Activated T-cell treated with anti-CD3 and anti-CD28 coated beads, Interleukin-2, amount 50 U/mL, for 4 hours (primary cell): ENCODE results near the gene CADPS2. TPM values are rescaled to one million over a fixed set of nuclear protein-coding genes. Genes with fewer than 3 reads are reported as not detected.
"Not testable (repeated sequence)": the region's sequence is repeated elsewhere in the genome, so short reads cannot be mapped to it uniquely, and the experiment has no call there.

Experiments
- ATAC-seq, 2 donors: fragments of 200-7000 bp; cut with Tn5 transposase; one replicate each; pipeline ENCODE4 v1.10.0; 2021
- DNase-seq: peaks from one replicate; pipeline ENCODE4 v3.0.0-alpha.2; 2020
- H3K27me3 Mint-ChIP-seq: one replicate; pipeline ENCODE4 v1.8.0; 2021; ENCODE audit warnings: low read depth, mixed read lengths
- H3K36me3 Mint-ChIP-seq: one replicate; pipeline ENCODE4 v1.8.0; 2022; ENCODE audit warnings: mixed read lengths; ENCODE audit not compliant: insufficient read depth
- H3K4me1 Mint-ChIP-seq: one replicate; pipeline ENCODE4 v1.8.0; 2021; ENCODE audit warnings: low read depth, mixed read lengths
- H3K4me3 Mint-ChIP-seq: one replicate; pipeline ENCODE4 v1.8.0; 2021; ENCODE audit warnings: mild to moderate bottlenecking, moderate library complexity, mixed read lengths
- H3K9me3 Mint-ChIP-seq: one replicate; pipeline ENCODE4 v1.8.0; 2021; ENCODE audit warnings: mixed read lengths
- total RNA-seq, 3 donors: library from RNA; stranded (reverse); gene quantifications; one replicate each; pipeline ENCODE4 v1.2.1, GENCODE V29; 2021

Gene CADPS2
- total RNA-seq, 3 donors from 2014 or later = 0.11 to 0.18 (median 0.16) TPM

DNA sequence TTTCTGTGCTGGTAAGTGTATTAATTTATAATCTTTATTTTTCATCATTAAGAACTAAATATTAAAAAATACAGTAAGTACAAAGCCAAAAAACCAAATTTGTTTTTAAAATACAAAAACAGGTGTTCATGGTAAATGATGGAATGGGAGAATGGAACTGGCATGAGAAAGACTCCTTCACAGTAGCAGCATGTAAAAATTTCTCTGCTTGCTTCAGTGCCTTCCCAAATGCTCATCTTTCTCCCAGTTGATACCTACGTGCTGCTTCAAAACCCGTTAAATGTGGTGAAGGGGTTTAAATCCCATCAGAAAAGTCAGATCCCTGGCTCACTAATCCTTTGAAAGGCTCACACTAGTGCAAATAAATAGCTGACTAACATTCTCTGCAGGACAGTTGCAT lies 191.6 kb downstream of the CADPS2 start:
- no peaks in the 10 kb centered on the region for H3K36me3 Mint-ChIP-seq
- no peaks in the 10 kb centered on the region for H3K4me1 Mint-ChIP-seq
- H3K4me3 Mint-ChIP-seq = no peak overlapping the region
- ATAC-seq = no peak
- DNase-seq = no peak
- no peaks in the 10 kb centered on the region for H3K27me3 Mint-ChIP-seq
- H3K9me3 Mint-ChIP-seq = peaks cover 16% of the 10 kb centered on the region

DNA sequence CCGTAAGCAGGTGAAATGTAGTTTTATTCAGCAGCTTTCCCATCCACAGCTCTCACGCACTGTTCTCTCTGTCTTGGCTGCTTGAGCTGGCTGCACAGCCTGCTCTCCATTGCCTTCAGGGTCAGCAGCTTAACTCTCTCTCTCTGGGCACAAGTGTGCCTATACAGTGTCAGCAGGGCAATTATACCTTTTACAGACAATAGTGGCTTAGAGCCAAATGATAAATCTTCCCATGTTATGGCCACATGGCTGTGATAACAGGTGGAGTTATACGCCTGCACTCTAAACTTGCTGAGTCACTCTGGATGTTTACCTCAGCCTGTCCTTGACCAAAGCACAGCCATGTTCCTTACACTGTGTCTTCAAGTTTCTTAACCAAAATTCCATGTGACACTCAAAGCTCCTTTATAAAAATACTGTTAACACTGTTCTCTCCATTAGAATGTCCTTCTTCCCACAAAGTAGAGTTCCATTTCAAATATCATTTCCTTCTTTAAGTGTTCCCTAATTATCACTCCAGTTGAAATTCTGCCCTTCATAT lies 193.4 kb downstream of the CADPS2 start:
- H3K27me3 Mint-ChIP-seq = no peaks in the 10 kb centered on the region
- ATAC-seq = no peak

DNA sequence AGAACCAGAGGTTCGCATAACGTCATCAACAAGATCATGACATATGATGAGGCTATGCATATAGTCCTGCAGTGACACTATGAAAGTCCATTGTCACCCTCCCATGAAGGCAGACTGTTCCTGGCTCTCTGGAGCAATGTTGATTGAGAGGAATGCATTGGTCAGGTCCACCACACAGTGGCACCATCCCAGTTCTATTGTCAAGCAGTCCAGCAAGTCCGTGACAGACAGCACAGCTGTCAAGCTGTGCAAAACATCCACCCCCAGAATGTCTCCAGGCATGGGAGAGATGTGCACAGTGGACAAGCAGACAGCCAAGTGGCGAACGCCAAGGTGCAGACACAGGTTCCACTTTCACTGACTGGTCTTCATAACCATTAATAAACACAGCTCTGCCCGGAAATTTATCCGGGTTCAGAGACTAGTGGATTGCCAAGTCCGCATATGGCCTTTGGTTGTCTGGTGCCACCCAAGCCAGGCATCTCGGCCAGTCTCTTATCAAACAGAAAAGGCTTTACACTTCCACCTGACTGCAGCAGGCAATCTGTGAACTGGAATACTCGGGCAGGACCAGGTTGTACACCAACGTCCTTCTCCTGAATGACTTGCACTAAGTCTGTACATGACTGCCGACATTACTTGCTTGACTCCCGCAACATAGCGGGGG lies 194.6 kb downstream of the CADPS2 start:
- Mint-ChIP-seq H3K4me3 (no peak overlapping the region), H3K36me3 (no peaks in the 10 kb centered on the region), H3K27me3 (no peaks in the 10 kb centered on the region), H3K4me1 (no peaks in the 10 kb centered on the region), H3K9me3 (peaks cover 16% of the 10 kb centered on the region)
- no peak for DNase-seq
- ATAC-seq = no peak

More for the DNA sequence above, 193.4 kb downstream of the CADPS2 start:
- Mint-ChIP-seq H3K4me3 (no peak overlapping the region), H3K36me3 (no peaks in the 10 kb centered on the region), H3K9me3 (peaks cover 16% of the 10 kb centered on the region), H3K4me1 (no peaks in the 10 kb centered on the region)
- DNase-seq = no peak

DNA sequence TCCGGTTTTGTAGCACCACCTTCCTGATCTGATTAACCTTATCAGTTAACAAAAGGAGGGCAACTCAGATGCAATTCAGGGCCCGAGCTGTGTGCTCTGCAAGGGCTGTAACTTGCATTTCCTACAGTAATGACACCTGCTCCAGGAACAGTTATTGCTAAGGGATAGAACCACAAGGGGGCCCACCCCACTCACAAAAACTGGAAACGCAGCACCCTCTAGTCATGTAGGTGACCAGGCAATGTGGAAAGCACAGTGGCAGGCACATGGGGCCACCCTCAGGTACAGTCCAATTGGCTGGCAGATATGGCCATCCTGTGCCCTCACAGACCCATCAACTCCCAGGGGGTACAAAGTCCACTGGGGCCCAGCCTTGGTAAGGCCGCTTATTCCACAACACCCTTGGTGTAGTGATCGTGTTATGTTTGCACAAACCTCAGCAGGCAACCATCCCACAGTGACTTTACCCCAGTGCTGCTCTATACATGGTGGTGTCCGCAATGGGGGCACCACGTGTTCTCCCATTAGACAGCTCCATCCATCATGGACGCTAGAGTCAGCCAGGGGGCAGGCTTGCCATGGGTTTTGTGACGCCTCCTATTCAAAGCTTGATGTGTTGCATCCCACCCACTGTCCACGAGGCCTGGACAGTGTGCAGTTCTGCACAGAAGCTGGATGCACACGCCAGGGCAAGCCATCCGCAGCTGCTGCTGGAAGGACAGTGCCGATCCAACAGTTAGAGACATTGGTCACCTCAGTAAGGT lies 196.7 kb downstream of the CADPS2 start:
- Mint-ChIP-seq H3K36me3 (no peaks in the 10 kb centered on the region), H3K27me3 (no peaks in the 10 kb centered on the region), H3K4me3 (no peak overlapping the region), H3K4me1 (no peaks in the 10 kb centered on the region), H3K9me3 (peaks cover 16% of the 10 kb centered on the region)
- ATAC-seq (peak in 1 of 2 donors; percentile 18), DNase-seq (no peak)

DNA sequence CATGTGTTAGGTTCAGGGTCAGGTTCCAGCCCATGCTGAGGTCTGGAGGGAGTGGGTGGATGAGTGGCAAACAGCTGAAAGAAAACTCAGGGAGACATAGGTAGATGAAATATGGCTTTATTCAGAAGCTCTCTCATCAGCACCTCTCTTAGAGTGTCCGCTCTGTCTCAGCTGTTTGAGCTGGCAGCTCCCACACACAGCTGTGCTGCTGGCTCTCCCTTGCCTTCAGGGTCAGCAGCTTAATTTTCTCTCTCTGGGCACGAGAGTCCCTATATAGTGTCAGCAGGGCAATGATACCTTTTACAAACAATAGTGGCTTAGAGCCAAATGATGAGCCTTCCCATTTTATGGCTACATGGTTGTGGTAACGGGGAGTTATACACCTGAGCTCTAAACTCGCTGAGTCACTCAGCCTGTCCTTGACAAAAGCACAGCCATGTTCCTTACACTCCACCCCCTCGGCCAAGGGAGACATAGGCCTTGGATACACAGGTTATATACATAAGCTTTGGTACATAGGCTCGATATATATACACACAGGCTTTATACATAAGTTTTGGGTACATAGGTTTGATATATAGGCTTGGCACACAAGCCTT lies 197.8 kb downstream of the CADPS2 start:
- H3K4me1 Mint-ChIP-seq = no peaks in the 10 kb centered on the region

DNA sequence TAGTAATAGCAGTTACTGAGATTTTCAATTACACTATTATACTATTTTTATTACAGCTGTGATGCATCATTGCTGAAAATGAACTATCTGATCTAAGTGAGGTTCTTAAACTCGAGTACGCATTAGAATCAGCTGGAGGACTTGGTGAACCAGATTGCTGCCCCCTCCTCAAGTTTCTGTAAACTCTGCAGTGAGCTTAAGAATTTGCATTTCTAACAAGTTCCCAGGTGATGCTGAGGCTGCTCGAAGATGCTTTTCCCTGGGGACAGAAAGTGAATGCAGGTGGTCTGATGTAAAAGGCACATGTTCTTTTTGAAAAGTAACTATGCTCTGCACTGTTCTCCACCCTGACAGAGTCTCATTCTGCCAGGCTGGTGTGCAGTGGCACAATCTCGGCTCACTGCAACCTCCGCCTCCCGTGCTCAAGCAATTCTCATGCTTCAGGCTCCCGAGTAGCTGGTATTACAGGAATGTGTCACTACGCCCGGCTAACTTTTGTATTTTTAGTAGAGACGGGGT lies 199.8 kb downstream of the CADPS2 start:
- peaks cover 3% of the 10 kb centered on the region for H3K9me3 Mint-ChIP-seq
- ATAC-seq (no peak), DNase-seq (no peak)
- no peak overlapping the region for H3K4me3 Mint-ChIP-seq
- H3K36me3 Mint-ChIP-seq = no peaks in the 10 kb centered on the region
- H3K27me3 Mint-ChIP-seq = no peaks in the 10 kb centered on the region
- H3K4me1 Mint-ChIP-seq = no peaks in the 10 kb centered on the region

More for the DNA sequence above, 197.8 kb downstream of the CADPS2 start:
- Mint-ChIP-seq H3K9me3 (peaks cover 10% of the 10 kb centered on the region), H3K36me3 (no peaks in the 10 kb centered on the region), H3K4me3 (no peak overlapping the region), H3K27me3 (no peaks in the 10 kb centered on the region)
- DNase-seq = no peak
- no peak for ATAC-seq

DNA sequence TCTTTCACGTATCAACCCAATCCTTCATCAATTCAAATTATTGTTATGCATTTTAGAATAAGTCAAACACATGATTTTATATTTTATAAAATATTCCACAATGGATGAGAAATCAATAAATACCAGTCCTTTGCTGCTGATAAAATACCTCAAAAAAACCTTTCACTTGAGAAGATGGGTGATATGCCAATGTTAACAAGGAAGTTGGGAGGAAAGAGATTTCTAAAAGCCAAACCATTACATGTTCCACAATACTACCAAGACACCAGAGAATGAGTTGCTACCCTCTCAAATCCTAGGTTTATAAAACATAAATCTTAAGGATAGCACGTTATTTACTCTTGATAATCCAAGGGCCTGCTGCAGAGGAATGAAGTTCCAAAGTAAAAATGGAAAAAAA lies 201.8 kb downstream of the CADPS2 start:
- H3K4me3 Mint-ChIP-seq = no peak overlapping the region
- H3K36me3 Mint-ChIP-seq = no peaks in the 10 kb centered on the region
- H3K4me1 Mint-ChIP-seq = no peaks in the 10 kb centered on the region
- DNase-seq (no peak), ATAC-seq (no peak)
- H3K27me3 Mint-ChIP-seq = no peaks in the 10 kb centered on the region
- peaks cover 2% of the 10 kb centered on the region for H3K9me3 Mint-ChIP-seq

DNA sequence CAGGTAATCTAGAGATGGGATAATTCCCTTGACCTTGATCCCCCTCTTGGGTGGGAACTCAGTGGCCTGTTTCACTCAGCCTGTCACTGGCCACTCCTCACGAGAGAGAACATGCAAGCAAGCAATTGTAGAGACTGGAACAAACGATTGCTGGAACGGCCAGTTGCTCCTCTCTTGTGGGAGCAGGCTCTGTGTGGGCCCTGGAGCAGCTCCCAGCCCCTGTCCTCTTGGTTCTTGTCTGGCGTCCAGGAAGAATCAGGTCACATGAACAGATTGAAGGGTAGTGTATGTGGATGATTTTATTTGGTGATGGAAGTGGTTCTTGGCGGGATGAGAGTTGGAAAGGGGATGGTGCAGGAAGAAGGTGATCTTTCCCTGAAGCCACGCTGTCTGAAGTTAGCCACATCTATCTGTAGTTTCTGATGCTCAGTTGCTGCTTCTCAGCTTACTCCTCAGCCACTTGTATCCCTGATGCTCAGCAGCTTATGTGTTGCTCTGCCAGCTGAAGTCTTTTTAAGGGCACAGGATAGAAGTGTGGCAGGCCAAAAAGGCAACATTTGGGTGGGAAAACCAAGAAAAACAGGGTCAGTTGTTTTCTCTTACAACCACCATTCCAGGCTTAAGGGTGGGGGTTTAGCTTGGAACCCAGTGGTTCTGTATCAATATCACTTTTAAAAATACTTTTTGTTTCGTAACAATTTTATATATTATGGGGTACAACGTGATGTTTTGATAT lies 203.3 kb downstream of the CADPS2 start:
- Mint-ChIP-seq H3K36me3 (no peaks in the 10 kb centered on the region), H3K27me3 (no peaks in the 10 kb centered on the region), H3K9me3 (peaks cover 4% of the 10 kb centered on the region), H3K4me1 (no peaks in the 10 kb centered on the region), H3K4me3 (no peak overlapping the region)
- ATAC-seq (no peak), DNase-seq (no peak)

DNA sequence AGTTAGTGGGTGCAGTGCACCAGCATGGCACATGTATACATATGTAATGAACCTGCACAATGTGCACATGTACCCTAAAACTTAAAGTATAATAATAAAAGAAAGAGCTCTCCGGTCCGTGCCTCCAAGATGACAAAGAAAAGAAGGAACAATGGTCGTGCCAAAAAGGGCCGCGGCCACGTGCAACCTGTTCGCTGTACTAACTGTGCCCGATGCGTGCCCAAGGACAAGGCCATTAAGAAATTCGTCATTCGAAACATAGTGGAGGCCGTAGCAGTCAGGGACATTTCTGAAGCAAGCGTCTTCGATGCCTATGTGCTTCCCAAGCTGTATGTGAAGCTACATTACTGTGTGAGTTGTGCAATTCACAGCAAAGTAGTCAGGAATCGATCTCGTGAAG lies 205.1 kb downstream of the CADPS2 start:
- H3K4me3 Mint-ChIP-seq, DNase-seq, H3K27me3 Mint-ChIP-seq, H3K4me1 Mint-ChIP-seq, H3K9me3 Mint-ChIP-seq, ATAC-seq, H3K36me3 Mint-ChIP-seq: not testable (repeated sequence)

DNA sequence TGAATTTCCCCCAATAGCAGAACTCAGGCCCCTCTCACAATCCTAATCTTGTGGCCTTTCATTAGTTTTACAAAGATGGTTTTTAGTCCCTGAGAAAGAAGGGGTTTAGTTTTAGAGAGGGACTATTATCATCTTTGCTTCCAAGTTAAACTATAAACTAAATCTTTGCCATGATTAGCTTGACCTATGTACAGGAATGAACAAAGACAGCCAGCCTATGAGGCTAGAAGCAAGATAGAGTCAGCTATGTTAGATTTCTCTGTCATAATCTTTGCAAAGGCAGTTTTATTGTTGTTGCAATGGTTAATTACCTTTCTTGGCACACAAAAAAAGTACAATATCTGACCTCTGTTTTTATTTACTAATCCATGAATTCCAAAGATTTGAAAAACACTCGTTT lies 206.4 kb downstream of the CADPS2 start:
- ATAC-seq (no peak), DNase-seq (no peak)
- no peaks in the 10 kb centered on the region for H3K36me3 Mint-ChIP-seq
- H3K27me3 Mint-ChIP-seq = no peaks in the 10 kb centered on the region
- no peaks in the 10 kb centered on the region for H3K4me1 Mint-ChIP-seq
- H3K9me3 Mint-ChIP-seq = peaks cover 4% of the 10 kb centered on the region
- H3K4me3 Mint-ChIP-seq = no peak overlapping the region

DNA sequence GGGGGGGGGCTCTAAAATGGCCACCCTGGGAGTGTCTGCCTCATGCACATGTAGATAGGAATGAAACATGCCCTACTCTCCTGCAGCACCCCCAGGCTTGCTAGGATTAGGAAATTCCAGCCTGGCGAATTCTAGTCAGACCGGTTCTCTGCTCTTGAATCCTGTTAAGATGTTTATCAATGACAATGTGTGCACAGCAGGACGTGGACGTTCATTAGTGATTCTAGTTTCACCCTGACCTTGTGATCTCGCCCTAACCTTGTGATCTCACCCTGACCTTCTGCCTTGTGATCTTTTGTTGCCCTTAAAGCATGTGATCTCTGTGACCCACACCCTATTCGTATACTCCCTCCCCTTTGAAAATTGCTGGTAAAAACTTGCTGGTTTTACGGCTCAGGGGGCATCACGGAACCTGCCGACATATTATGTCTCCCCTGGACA lies 207.0 kb downstream of the CADPS2 start:
- not testable (repeated sequence) for H3K4me3 Mint-ChIP-seq, DNase-seq, H3K36me3 Mint-ChIP-seq, H3K27me3 Mint-ChIP-seq, H3K4me1 Mint-ChIP-seq, H3K9me3 Mint-ChIP-seq, ATAC-seq

DNA sequence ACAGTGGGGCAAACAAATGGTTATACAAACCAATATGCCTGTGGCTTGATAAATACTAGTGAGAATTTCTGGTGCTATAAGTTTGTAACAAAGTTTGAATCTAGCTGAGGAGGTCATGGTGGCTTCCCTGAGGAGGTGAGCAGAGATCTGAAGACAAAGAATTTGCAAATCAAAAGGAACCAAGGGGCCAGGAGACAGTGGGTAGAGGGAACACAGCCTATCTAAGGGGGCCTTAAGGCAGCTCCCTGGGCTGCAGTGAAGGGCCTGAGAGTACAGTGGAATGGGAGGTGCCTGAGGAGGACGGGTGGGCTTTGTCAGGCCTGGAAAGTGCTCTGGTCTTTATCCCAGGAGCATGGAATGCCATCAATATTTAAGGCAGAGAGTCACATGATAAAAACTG lies 209.1 kb downstream of the CADPS2 start:
- H3K36me3 Mint-ChIP-seq = no peaks in the 10 kb centered on the region
- H3K4me3 Mint-ChIP-seq = no peak overlapping the region
- H3K4me1 Mint-ChIP-seq = no peaks in the 10 kb centered on the region
- H3K27me3 Mint-ChIP-seq = no peaks in the 10 kb centered on the region
- H3K9me3 Mint-ChIP-seq = peaks cover 4% of the 10 kb centered on the region
- DNase-seq (no peak), ATAC-seq (no peak)

DNA sequence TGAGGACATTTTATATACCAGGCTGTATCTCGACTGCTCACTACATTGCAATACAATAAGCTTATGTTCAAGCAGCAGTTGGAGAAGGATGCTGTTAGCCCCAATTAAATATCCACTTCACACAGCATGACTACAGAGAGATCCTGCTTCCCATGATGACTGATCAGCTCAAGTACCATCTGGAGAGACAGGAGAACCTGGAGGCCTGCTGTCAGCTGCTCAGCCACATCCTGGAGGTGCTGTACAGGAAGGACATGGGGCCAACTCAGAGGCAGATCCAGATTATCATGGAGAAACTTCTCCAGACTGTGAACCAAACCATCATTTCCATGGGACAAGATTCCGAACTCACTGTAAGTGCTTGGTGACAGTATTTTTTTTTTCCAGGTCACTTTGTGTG lies 209.8 kb downstream of the CADPS2 start:
- no peaks in the 10 kb centered on the region for H3K27me3 Mint-ChIP-seq

DNA sequence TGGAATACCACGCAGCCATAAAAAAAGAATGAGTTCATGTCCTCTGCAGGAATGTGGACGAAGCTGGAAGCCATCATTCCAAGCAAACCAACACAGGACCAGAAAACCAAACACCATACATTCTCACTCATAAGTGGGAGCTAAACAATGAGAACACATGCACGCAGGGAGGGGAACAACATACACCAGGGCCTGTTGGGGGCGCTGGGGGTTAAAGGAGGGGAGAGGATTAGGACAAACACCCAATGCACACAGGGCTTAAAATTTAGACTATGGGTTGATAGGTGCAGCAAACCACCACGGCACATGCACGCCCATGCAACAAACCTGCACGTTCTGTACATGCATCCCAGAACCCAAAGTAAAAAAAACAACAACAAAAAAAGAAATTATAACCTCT lies 210.6 kb downstream of the CADPS2 start:
- ATAC-seq (no peak), DNase-seq (no peak)
- H3K4me1 Mint-ChIP-seq = no peaks in the 10 kb centered on the region
- H3K36me3 Mint-ChIP-seq = no peaks in the 10 kb centered on the region
- H3K4me3 Mint-ChIP-seq = no peak overlapping the region
- H3K27me3 Mint-ChIP-seq = no peaks in the 10 kb centered on the region
- H3K9me3 Mint-ChIP-seq = peaks cover 11% of the 10 kb centered on the region

More for the DNA sequence above, 209.8 kb downstream of the CADPS2 start:
- DNase-seq = no peak
- Mint-ChIP-seq H3K4me1 (no peaks in the 10 kb centered on the region), H3K4me3 (no peak overlapping the region), H3K9me3 (peaks cover 6% of the 10 kb centered on the region), H3K36me3 (no peaks in the 10 kb centered on the region)
- no peak for ATAC-seq
